Hematopoietic multipotent progenitor cell treated with erythropoietin and hydrocortisone succinate and interleukin-3 and kit ligand, for 17 days (in vitro differentiated cells): ENCODE measurements around the gene VAMP8.
"Not testable (repeated sequence)": the region's sequence is repeated elsewhere in the genome, so short reads cannot be mapped to it uniquely, and the experiment has no call there.

Source experiments
- DNase-seq: peaks from one replicate; pipeline ENCODE4 v3.0.0-alpha.2; 2015; ENCODE audit warnings: low spot score

VAMP8 gene

DNA sequence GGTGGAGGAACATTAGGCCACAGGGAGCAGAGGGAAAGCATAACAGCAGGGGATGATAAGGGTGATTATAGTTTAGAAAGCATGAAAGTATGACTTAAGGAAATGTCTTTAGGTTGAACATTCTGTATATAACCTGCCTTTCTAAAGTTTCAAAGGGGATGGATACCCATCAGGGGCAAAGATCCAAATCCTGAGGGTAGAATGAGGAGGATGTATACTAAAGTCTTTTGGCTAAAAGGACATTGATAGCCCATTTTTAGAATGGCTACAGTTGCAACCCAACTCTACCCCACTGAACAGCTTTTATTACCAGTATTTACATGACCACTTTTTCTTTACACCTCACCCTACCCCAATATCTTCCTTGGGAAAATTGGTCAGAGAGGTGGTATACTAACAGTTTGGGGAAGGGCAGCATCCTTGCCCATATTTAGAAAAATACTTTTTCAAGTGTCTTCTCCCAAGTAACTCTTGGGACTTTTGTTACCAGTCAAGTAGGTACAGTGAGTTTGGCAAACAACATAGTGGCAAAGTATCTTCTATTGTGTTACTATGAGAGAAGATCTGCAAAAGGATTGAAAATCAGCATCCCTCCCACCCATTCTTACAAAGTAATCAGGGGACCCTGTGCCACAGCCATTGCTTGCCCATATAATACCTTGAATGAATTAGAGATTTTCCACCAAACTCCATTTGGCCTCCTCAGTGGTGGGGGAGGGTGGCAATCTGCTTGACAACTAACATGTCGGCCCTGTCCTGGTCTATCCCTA, 30.1 kb upstream of the VAMP8 start:
- no peak for DNase-seq

DNA sequence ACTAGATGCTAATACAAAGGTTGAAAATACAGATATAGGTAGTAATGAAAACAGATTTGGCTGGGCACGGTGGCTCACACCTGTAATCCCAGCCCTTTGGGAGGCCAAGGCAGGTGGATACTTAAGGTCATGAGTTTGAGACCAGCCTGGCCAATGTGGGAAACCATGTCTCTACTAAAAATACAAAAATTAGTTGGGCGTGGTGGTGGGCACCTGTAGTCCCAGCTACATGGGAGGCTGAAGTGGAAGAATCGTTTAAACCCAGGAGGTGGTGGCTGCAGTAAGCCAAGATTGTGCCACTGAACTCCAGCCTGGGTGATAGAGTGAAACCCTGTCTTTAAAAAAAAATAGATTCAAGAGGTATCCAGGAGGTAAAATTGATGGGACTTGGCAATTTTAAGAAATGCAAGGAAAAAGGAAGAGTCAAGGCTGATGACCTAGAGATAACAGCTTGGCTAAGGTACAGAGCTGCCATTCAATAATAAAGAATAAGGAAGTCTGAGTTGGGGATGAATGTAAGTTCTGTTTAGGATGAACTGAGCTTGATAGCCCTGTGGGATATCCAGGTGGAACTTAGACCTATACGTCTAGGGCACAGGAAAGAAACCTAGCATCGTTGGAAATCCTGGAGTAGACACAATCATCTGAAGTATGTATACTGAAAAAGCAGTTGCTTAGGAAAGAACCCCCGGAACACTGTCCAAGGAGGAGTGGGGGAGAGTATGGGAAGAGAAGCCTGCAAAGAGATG, 29.4 kb upstream of the VAMP8 start:
- DNase-seq, result no peak

- DNase-seq, result no peak
These were observed 28.8 kb upstream of the VAMP8 start for GRCh38 chr2:85548608-85548900.

GRCh38 chr2:85549095-85549494, 28.3 kb upstream of the VAMP8 start:
- DNase-seq, result no peak

- no peak for DNase-seq
These were observed 27.6 kb upstream of the VAMP8 start for GRCh38 chr2:85549826-85550225.

DNA sequence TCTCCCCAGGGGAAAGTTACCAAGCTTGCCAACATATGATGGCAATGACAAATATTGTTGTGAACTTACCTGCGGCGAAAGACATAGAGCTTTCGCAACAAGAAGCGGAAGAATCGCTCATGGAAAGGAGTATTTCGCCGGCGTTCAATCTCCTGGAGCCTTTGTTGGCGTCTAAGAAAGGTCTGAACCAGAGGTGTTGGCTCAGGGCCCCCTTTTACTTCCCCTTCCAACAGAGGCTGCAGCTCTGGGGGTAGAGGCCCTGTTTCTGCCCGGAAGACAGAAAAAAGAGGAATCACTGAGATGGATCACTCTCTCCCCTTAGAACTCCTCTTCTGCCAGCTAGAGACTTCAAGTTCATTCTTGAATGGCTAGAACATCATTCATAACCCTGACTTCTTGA, 26.9 kb upstream of the VAMP8 start:
- DNase-seq, result no peak

DNA sequence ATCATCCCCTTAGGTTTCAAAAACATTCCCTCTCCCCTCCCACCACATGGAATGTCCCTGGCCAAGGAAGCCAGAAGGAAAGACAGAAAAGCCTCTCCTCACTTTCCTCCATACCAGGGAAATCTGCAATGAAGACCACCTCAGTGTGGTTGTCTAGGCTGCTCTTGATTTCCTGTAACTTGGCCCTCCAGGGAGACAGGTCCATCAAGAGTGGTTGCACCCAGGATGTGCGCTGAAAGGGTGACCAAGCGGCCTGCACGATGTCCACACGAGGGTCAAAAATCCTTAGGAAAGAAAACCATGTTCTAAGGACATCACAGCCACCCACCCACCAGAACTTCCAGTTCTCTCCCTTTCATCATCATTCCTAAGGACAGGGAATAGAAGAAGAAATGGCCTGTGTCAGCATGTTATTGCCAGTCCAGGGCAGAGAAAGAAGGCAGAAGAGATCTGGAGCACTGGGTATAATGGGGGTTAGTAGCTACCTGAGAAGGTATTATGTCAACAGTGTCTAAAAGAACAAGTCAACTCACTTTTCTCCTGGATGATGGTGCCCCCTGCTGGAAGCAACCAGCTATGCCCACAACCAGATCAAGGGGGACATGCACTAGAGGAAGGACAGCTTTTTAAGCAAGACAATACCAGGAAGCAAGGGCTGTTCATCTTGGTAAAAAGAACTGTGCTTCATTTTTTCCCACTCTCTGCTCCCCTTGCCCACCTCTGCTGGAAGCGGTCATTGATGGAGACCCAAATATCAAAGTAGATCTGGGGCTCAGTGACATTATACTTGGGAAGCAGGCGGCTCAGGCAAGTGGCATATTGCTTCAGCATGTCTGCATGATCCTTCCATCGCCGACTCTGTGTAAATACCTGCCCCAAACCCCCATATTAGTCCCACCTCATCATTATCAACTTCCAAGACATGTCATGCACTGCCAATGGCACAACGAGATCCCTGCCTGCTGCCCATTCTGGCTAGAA, 25.4 kb upstream of the VAMP8 start:
- DNase-seq, result peak; percentile 92

GRCh38 chr2:85553184-85553583, 24.2 kb upstream of the VAMP8 start:
- no peak for DNase-seq

GRCh38 chr2:85554980-85555612, 22.3 kb upstream of the VAMP8 start:
- DNase-seq, result no peak

GRCh38 chr2:85557130-85557529, 20.3 kb upstream of the VAMP8 start:
- DNase-seq, result no peak

DNA sequence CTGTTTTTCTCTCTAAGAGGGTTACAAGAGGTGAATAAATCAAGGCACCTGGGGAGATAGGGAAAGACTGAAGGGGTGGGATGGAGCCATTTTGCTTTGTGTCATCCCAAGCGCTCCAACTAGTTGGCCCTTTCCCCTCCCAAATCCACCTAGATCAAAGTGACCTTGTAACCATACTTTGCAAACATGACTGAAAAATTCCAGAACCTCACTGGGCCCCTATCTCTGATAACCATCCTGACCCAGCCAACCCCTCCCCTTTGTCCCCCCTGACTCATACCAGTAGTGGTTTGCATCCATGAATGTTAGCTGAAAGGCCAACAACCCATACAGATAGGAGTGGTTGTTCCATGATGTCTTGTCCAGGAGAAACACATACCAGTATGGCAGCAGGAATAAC, 19.2 kb upstream of the VAMP8 start:
- no peak for DNase-seq

- not testable (repeated sequence) for DNase-seq
These were observed 17.0 kb upstream of the VAMP8 start for GRCh38 chr2:85560403-85560726.

GRCh38 chr2:85560812-85561279, 16.5 kb upstream of the VAMP8 start:
- DNase-seq, result no peak

- DNase-seq, result peak; percentile 92
These were observed 15.8 kb upstream of the VAMP8 start, which contains the start of gene GGCX for GRCh38 chr2:85561280-85562212. GGCX (minus strand) TSS chr2:85561493; CDS start chr2:85561428, 65 bp downstream.

DNA sequence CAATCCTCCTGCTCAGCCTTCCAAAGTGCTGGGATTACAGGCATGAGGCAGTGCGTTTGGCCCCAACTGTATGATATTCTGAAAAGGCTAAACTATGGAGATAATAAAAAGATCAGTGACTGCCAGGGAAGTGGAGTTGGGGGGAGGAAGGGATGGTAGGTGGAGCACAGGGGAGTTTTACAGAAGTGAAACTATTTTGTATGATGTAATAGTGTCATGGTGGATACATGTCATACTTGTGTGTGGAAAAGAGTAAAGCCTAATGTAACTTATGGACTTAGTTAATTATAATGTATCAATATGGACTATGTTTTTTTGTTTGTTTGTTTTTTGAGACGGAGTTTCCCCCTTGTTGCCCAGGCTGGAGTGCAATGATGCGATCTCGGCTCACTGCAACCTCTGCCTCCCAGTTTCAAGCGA, 13.2 kb upstream of the VAMP8 start:
- no peak for DNase-seq

GRCh38 chr2:85566265-85566664, 11.1 kb upstream of the VAMP8 start:
- no peak for DNase-seq

DNA sequence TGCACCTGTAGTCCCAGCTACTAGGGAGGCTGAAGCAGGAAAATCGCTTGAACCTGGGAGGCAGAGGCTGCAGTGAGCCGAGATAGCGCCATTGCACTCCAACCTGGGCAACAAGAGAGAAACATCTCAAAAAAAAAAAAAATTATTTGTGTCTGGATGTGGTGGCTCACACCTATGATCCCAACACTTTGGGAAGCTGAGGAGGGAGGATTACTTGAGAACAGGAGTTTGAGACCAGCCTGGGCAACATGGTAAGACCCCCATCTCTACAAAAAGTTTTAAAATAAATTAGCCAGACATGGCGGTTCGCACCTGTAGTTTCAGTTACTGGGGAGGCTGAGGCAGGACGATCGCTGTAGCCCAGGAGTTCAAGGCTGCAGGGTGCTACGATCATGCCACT, 1.6 kb upstream of the VAMP8 start:
- no peak for DNase-seq

- no peak for DNase-seq
These were observed 362 bp upstream of the VAMP8 start for GRCh38 chr2:85577063-85577385.

GRCh38 chr2:85578243-85579180, 1.1 kb downstream of the VAMP8 start:
- DNase-seq, result peak; percentile 18
